Cerebellar nuclear complex (tissue), 1 donor: ENCODE data around the gene RP9.
"Not testable (repeated sequence)": the region's sequence is repeated elsewhere in the genome, so short reads cannot be mapped to it uniquely, and the experiment has no call there.

Experiments used
- DNase-seq, 2 experiments: peaks; one replicate each; lab custom pipeline; 2025; lab: John Stamatoyannopoulos, UW

The RP9 gene

DNA sequence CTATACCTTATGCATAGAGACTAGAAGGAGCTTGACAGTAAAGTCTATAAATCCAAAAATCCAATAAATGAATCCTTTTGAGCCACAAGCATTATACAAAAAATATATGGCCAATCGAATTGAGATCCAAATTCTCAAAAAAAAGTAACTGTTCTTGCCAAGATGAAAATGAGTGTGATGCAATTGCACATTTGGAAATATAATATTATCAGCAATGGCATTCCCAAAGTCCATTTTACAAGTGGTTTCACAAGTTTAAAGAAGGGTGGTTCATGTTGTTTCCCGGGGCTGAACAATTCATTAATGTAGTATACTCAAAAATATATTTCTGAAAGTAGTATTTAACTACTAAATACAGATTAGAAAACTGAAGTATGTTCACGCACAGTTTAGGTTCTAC lies 7.3 kb downstream of the RP9 start:
- DNase-seq = no peak

DNA sequence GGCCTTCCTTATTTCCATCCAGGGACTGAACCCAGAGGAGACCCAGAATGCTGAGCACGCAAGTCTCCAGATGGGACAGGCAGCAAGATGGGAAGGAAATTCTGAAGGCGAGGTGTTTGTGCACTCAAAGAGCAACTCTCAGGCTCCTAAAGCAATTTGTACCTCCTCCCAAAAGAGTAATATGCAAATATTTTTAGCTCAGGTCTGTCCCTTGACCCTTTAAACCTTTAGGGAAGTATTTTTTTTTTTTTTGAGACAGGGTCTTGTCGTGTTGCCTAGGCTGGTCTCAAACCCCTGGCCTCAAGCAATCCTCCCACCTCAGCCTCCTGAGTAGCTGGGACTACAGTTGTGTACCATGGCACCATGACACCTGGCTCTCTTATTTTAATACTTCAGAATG lies 8.4 kb downstream of the RP9 start:
- DNase-seq = no peak

DNA sequence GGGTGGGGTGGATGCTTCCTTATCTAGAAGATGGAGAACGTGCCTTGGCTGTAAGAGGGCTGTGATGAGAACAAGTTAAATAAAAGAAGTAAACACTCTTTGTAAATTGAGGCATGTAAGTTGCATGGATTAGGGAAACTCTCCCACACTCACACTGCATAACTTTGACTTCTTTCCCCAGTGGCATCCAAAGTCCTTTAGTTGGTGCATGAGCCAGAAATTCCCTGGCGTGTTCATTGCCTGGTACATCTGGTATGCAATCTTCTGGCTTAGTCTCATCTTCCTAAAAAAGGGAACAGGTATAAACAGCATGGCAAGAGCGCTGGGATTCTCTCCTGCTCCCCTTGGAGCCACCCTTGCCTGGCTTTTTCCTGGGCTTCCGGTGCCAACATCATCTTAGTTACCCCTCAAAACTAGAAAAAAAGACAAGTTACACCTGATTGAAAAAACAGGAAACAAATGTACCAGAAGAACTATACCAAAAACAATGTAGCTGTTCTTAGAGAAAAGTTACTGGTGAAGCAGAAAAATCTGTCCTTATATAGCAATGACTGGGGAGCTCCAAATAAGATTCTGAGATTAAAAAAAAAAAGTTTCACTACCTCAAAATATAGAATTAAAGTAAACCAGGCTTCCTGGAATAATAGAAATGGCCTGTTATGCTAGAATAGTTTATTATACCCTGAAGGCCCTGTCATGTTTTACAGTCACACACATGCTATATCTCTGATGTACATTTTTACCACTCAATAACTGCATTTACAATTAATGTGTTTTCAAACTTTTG lies 9.9 kb downstream of the RP9 start:
- DNase-seq = no peak

DNA sequence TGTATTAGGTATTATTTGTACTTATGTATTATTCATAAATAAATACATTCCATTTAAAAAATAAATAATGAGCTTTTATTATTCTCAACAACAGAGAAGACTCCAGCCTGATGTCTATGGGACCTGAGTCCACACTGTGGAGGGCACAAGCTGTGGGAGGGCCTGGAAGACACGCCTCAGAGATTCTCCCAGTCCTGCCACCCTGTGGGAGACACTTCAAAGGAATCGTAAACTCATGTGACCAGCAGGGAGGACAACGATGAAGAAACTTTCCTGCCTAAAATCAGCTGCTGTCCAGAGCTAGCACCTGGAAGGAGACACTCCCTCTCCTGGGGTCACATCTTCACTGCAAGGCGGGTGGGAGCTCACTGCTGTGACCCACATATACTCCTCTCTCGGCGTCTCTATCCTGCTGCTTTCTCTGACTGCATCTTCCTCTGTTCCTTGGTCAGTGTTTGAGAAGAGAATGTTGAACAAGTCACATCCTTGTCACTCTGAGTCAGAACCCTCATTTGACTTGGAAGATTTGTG lies 14.4 kb downstream of the RP9 start:
- not testable (repeated sequence) for DNase-seq

DNA sequence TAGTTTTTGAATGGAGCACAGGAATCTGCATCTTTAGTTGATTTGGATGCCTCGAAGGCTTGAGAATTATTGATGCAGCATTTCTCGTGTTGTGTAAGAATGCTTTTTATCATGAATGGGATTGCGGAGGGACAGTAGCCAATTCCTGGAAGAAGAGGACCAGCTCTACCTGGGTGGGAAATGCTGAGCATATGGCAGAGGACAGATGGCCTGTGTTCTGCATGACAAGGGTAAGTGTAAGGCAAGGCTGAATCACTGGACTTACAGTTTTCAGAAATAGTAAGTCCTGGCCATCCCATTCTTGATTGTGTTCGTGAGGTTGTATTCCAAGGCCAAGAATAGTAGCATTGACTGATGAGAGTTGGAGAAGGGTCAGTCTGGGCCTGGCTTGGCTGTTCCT lies 15.9 kb downstream of the RP9 start:
- peak; percentile 43 to 46 for DNase-seq

DNA sequence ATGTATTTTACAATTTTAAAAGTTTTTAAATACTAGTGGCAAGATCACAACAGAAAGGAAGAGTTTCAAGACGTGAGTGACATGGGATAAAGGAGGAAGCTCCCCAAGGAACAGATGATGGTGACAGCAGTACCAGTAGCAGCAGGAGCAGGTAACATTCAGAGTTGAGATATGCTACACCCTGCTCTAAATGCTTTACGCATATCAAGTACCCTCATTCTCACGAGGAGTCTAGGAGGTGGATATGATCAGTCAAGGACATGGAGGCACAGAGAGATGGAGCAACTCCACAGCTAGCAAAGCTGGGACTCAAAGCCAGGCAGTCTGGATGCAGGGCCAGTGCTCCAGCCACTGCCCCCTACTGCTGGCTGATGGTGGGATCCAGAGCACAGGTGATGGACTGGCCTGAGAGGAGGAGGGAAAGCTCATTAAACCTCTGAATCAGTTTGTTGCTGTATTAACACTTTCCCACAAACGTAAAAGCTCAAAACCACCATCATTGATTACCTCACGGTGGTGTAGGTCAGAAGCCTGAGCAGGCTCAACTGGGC lies 17.5 kb downstream of the RP9 start:
- no peak for DNase-seq

DNA sequence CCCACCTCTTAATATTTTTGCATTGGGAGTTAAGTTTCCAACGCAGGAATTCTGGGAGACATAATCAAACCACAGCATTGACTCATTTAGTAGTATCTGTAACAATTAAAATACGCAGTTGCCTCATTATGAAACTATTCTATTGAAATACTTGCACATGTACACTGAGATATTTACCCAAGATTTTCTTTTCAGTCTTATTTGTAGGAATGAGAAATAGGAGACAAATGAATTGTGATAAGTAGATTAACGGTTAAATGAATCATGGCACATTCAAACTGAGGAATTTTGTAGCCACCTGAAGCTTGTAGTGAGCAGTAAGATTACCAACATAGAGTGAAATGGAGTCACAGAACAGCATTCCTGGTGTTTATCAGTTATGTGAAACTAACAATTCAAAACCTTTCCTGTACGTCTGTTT lies 18.1 kb downstream of the RP9 start:
- no peak for DNase-seq

DNA sequence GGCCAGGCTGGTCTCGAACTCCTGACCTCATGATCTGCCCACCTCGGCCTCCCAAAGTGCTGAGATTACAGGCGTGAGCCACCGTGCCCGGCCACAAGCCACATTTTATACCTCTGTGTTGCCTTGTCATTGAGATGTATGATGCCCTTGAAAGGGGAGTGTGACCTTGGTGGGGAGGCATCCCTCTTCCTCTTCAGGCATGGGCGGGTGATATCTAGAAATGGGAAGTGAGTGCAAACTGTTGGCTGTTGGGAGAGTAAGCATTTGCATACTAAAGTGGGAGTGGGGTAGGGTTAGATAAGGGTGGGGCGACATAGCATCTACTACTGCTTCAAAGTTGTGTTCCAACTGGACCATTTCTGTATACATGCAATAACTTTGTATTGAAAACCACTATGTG lies 20.1 kb downstream of the RP9 start:
- no peak for DNase-seq

DNA sequence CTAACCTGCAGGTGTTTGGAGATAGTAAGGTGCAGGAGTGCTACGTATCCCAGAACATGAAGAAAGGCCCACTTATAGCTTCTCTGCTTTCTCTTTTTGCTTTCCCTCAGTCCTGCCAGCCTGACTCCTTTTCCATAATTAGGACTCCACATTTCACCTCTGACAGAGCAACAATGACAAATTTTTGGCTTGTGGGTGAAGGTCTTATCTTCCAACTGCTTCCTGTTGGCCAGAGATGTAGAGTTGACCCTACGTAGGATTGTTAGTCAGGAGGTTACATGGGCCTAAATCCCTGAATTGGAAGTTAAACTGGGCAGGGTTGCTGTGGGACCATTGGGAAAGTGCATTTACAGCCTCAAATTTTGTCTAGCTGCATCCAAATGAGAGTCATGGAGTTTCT lies 21.3 kb downstream of the RP9 start:
- DNase-seq = no peak

DNA sequence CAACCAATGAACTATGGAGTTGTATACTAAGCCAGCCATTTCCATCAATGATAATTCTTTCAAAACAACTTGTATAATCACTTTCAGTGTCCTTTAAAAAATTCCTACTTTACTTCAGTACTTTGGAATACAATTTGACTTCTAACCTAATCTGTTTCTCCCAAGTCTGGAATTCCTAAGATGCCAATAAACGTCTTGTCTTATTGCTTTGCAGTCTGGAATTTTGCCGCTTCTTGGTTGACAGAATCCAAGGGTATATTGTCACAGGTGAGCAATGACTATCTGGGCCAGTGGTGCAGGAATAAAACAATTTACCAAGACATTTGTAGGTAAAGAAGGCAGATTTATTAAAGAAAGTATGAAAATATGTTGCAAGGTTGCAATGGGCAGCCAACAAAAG lies 21.8 kb downstream of the RP9 start:
- no peak for DNase-seq

DNA sequence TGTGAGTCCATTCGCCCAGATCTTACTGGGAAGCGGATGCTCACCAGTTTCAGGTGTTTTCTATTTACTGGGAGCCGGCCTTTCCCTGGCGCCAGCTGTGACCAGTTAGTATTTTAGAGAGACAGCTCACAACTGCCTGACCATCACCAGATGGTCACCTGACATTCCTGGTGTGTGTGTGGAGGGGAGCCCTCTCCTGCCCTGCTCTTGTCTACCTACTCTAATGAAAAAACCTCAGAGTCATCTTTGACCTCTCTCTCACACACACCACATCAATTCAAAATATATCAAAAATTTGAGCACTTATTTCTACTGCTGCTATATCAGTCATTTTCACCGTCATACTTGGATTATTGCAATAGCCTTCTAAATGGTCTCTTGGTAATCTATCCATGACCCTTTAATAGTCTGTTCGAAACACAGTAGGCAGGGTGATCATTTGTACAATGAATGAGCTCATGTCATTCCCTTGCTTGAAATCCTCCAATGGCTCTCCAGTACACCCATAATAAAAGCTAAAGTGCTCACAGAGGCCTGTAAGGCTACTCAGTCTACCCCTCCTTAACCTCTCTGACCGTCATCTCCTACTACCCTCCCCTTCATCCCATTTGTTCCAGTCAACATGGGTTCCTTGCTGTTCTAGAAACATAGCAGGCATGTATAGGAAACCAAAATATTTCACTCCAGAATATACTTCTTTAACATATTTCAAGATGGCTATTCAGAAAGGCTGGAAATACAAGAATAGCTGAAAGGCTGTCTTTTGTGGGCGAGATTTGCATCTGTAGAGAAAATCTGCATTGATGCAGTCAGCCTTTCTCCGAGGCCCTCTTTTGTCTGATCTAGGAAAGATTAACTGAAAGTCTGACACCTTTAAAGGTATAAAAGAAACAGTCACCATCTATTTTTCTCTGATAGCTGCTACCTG lies 29.2 kb downstream of the RP9 start:
- DNase-seq = no peak

DNA sequence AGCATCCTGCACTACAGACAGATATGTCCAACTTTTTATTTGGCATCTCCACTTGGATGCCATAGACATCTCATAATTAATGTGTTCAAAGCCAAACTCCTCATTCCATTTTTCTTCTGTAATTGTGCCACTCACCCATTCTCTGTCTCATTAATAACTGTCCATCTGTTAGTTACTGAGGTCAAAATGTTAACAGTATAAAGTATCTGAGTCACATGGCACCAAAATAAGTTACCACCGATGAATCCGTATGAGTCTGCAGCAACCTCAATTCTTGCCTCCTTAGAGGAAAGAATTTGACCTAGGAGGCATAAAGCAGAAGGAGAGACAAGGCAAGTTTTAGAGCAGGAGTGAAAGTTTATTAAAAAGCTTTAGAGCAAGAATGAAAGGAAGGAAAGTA lies 30.1 kb downstream of the RP9 start:
- no peak for DNase-seq

DNA sequence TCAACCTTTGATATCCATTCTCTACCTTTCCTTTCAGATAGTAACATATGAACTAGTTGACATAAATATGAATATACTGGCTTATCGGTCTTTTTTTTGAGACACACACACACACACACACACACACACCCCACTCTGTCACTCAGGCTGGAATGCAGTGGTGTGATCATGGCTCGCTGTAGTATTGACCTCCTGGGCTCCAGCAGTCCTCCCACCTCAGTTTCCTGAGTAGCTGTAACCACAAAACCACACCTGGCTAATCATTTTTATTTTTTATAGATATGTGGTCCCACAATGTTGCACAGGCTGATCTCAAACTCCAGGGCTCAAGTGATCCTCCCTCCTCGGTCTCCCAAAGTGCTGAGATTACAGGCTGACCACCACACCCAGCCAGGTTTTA lies 32.5 kb downstream of the RP9 start:
- no peak for DNase-seq

DNA sequence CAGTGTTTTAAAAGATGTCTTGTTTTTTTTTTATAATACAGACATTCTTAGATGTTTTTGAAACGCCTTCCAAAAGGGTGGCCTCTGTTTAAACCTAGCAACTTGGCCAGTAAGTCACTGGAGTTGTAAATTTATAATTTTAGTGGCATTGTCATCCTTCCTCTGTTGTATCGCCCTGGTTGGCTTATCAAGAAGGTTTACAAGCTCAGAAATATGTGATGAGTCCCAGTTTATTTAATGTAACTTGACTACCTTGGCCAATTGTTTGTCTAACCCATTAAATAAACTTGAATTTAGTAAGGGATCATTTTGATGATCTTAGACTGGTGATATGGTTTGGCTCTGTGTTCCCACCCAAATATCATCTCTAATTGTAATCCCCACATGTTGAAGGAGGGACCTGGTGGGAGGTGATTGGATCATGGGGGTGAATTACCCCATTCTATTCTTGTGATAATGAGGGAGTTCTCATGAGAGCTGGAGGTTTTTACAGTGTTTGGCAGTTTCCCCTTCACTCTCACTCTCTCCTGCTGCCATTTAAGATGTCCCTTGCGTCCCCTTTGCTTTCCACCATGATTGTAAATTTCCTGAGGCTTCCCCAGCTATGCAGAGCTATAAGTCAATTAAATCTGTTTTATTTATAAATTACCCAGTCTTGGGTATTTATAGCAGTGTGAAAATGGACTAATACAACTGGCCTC lies 33.2 kb downstream of the RP9 start:
- DNase-seq = no peak

DNA sequence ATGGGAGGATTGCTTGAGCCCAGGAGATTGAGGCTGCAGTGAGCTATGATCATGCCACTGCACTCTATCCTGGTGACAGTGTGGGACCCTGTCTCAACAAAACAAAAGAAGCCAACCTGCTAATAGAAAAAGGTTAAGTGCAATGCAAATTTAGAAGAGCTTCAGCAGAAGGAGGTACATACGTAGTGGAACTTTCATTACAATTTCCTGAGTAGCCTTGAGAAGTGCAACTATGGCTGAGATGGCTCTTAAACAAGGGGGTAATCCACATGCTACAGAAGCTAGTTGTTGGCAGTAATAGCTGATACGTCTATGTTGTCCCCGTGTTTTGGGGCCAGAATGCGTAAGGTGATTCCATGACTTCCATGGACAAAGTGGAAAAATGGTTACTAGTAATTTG lies 36.0 kb downstream of the RP9 start:
- no peak for DNase-seq

DNA sequence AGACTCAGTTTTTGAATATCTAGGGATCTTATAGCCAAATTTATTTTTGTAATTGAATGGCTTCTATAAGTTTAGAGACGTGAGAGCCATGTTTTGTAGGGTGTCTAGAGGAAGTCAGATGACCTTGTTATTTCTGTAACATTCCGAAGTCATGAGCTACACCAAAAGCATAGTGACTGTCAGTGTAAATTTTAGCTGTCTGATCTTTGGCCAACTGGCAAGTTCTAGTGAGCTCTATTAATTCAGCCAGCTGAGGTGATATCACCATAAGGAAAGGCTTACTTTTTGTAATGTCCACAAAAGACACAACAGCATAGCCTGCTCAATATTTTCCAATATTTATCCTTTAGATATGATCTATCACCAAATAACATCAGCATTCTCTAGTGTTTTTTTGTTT lies 36.7 kb downstream of the RP9 start:
- no peak for DNase-seq

DNA sequence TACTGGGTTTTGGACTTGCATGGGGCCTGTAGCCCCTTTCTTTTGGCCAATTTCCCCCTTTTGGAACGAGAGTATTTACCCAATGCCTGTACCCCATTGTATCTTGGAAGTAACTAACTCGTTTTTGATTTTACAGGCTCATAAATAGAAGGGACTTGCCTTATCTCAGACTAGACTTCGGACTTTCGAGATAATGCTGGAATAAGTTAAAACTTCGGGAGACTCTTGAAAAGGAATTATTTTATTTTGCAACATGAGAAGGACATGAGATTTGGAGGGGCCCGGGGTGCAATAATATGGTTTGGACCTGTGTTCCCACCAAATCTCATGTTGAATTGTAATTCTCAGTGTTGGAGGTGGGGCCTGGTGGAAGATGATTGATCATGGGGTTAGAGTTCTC lies 38.4 kb downstream of the RP9 start:
- no peak for DNase-seq

DNA sequence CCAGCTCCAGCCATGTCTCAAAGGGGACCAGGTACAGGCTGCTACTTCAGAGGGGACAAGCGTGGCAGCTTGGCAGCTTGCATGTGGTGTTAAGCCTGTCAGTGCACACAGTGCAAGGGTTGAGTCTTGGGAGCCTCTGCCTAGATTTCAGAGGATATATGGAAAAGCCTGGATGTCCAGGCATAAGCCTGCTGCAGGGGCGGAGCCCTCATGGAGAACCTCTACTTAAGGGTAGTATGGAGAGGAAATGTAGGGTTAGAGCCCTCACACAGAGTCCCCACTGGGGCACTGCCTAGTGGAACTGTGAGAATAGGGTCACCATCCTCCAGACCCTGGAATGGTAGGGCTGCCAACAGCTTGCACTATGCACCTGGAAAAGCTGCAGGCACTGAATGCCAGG lies 38.9 kb downstream of the RP9 start:
- no peak for DNase-seq

DNA sequence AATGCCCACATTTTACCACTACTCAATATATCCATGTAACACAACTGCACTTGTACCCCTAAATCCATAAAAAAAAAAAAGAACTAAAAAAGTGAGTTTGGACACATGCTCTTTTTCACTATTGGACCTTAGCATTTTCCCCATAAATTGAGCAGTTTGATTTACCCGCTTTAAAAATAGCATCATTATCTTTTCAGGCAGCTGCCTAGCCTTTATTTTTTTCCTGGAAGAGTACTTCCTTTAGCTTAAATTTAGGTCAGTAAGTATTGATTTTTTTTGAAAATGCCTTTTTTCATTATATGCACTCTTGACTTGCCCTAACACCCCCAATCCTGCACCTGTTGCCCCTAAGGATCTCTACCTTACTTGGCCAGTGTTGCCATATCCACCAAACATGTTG lies 41.3 kb downstream of the RP9 start:
- no peak for DNase-seq

DNA sequence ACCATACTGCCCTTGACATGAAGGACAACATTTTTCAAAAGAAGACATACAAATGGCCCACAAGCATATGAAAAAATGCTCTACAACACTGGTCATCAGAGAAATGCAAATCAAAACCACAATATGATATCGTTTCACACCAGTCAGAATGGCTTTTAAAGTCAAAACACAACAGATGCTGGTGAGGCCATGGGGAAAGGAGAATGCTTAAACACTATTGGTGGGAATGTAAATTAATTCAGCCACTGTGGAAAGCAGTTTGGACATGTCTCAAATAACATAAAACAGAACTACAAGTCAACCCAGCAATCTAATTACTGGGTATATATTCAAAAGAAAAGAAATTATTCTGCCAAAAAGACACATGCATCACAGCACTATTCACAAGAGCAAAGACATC lies 42.4 kb downstream of the RP9 start:
- no peak for DNase-seq

DNA sequence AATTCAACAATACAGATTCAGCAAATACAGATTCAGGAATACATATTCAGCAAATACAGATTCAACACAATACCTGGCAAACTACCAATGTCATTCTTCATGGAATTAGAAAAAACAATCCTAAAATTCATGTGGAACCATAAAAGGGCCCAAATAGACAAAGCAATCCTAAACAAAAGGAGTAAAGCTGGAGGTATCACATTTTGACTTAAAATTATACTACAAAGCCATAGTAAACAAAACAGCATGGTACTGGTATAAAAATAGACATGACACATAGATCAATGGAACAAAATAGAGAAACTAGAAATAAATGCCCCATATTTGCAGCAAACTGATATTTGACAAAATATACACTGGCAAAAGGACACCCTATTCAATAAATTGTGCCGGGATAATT lies 43.2 kb downstream of the RP9 start:
- no peak for DNase-seq

DNA sequence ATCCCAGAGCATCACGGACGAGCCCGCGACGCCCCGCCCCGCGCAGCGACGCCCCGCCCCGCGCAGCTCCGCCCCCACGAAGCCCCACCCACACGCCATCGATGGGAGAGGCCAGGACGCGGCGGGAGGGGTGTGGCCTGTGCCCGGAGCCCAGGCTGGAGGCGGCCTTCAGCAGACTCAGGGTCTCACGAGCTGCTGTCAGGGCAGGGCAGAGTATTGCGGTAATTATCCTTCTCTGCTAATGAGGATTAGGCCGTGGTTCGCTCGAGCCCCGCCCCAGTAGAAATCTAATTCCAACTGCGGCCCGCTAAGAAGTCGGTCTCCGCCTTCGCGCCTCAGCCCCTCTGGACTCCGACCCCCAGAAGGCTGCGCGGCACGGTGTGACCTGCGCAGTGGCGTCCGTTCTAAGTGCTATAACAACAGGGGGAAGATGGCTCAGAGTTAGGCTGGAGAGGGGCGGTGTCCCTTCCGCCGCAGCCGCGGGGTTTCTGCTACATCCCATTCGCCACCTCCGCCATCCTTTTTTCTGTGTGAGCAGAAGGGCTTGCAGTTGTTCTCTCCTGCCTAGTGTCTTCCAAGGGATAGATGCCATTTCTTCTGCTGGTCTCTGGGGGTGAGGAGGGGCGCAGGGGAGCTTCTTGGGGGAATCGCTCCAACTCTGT lies 46.3 kb downstream of the RP9 start:
- peak; percentile 70 to 91 for DNase-seq
